Neural cell (in vitro differentiated cells): ENCODE measurements around the gene DEAF1. TPM values are rescaled to one million over a fixed set of nuclear protein-coding genes. Genes with fewer than 3 reads are reported as not detected.

Experiments
- H2AFZ ChIP-seq: fragments of 200-600, 300-800 bp; sonication (generic), shearing (Covaris generic); 2 replicates; pipeline ENCODE4 v1.6.0; 2014; ENCODE audit warnings: low read depth, mild to moderate bottlenecking, antibody characterized with exemption, low read length, moderate library complexity
- H3F3A ChIP-seq: fragments of 200-600 bp; shearing (Covaris generic); 2 replicates; pipeline ENCODE4 v1.6.1; 2016; ENCODE audit warnings: mild to moderate bottlenecking, moderate library complexity, mixed read lengths, antibody characterized with exemption, low read length; ENCODE audit not compliant: insufficient read depth, poor library complexity, severe bottlenecking
- H3K27ac ChIP-seq: fragments of 200-600, 300-800 bp; sonication (generic), shearing (Covaris generic); 2 replicates; pipeline ENCODE4 v1.5.1; 2014; ENCODE audit warnings: mild to moderate bottlenecking, low read length, moderate library complexity
- H3K27me3 ChIP-seq: fragments of 300-800, 200-600 bp; sonication (generic), shearing (Covaris generic); 2 replicates; pipeline ENCODE4 v1.6.0; 2014; ENCODE audit warnings: mild to moderate bottlenecking, low read depth, low read length, moderate library complexity; ENCODE audit not compliant: insufficient read depth
- H3K36me3 ChIP-seq: fragments of 300-800, 200-600 bp; sonication (generic), shearing (Covaris generic); 2 replicates; pipeline ENCODE4 v1.5.1; 2014; ENCODE audit warnings: mild to moderate bottlenecking, antibody characterized with exemption, low read length, moderate library complexity; ENCODE audit not compliant: insufficient read depth
- H3K4me2 ChIP-seq: fragments of 300-800, 200-600 bp; sonication (generic), shearing (Covaris generic); 2 replicates; pipeline ENCODE4 v1.6.0; 2014; ENCODE audit warnings: mild to moderate bottlenecking, low read length
- H3K4me3 ChIP-seq: fragments of 300-800, 200-600 bp; sonication (generic), shearing (Covaris generic); 2 replicates; pipeline ENCODE4 v1.5.1; 2014; ENCODE audit warnings: mild to moderate bottlenecking, low read length, moderate library complexity
- H3K79me2 ChIP-seq: fragments of 200-600 bp; shearing (Covaris generic); replicated peaks from 2 replicates; pipeline ENCODE4 v1.6.0; 2014; ENCODE audit warnings: mild to moderate bottlenecking, low read length, moderate library complexity; ENCODE audit not compliant: insufficient read depth
- H3K9ac ChIP-seq: fragments of 300-800, 200-600 bp; sonication (generic), shearing (Covaris generic); 2 replicates; pipeline ENCODE4 v1.6.1; 2016; ENCODE audit warnings: mild to moderate bottlenecking, low read length, mixed read lengths
- H3K9me2 ChIP-seq: fragments of 200-600 bp; shearing (Covaris generic); 2 replicates; pipeline ENCODE4 v1.6.1; 2016; ENCODE audit warnings: mild to moderate bottlenecking, low read length, mixed read lengths; ENCODE audit not compliant: insufficient read depth
- H3K9me3 ChIP-seq: fragments of 200-600, 300-800 bp; sonication (generic), shearing (Covaris generic); 2 replicates; pipeline ENCODE4 v1.6.1; 2016; ENCODE audit warnings: mild to moderate bottlenecking, mixed run types, low read length, moderate library complexity, mixed read lengths
- H4K20me1 ChIP-seq: fragments of 200-600 bp; shearing (Covaris generic); 2 replicates; pipeline ENCODE4 v1.6.1; 2016; ENCODE audit warnings: mild to moderate bottlenecking, mixed run types; ENCODE audit not compliant: insufficient read depth
- CTCF ChIP-seq: fragments of 450-650 bp; IDR thresholded peaks from 2 replicates; pipeline ENCODE4 v1.5.1; 2014; ENCODE audit warnings: antibody characterized with exemption, mild to moderate bottlenecking, moderate library complexity; ENCODE audit not compliant: poor library complexity, severe bottlenecking
- EP300 ChIP-seq: fragments of 450-650 bp; conservative IDR thresholded peaks from 2 replicates; pipeline ENCODE4 v1.6.1; 2014; ENCODE audit warnings: antibody characterized with exemption, mild to moderate bottlenecking, moderate library complexity; ENCODE audit not compliant: poor library complexity, severe bottlenecking
- EZH2 ChIP-seq: fragments of 200-600, 300-800 bp; shearing (Covaris generic), sonication (generic); IDR thresholded peaks from 2 replicates; pipeline ENCODE4 v1.6.1; 2014; ENCODE audit warnings: antibody characterized with exemption, low read length, borderline replicate concordance, mild to moderate bottlenecking; ENCODE audit not compliant: insufficient read depth, poor library complexity, severe bottlenecking
- MXI1 ChIP-seq: fragments of 450-650 bp; conservative IDR thresholded peaks from 2 replicates; pipeline ENCODE4 v1.6.1; 2014; ENCODE audit warnings: antibody characterized with exemption, mild to moderate bottlenecking; ENCODE audit not compliant: poor library complexity, severe bottlenecking
- POLR2AphosphoS5 ChIP-seq: IDR thresholded peaks from 2 replicates; pipeline ENCODE4 v1.6.1; 2012
- RAD21 ChIP-seq: fragments of 450-650 bp; conservative IDR thresholded peaks from 2 replicates; pipeline ENCODE4 v1.6.1; 2014; ENCODE audit warnings: antibody characterized with exemption, mild to moderate bottlenecking, moderate library complexity
- REST ChIP-seq: IDR thresholded peaks from 2 replicates; pipeline ENCODE4 v1.6.1; 2012; ENCODE audit warnings: borderline replicate concordance
- SMC3 ChIP-seq: fragments of 450-650 bp; conservative IDR thresholded peaks from 2 replicates; pipeline ENCODE4 v1.6.1; 2014; ENCODE audit warnings: antibody characterized with exemption, mild to moderate bottlenecking, moderate library complexity; ENCODE audit not compliant: poor library complexity
- TAF1 ChIP-seq: IDR thresholded peaks from 2 replicates; pipeline ENCODE4 v1.6.1; 2012; ENCODE audit warnings: low read depth
- polyA plus RNA-seq: library from polyadenylated mRNA; depleted of rRNA; stranded (reverse); fragments of >200 nt; gene quantifications from 2 replicates; pipeline ENCODE4 v1.2.3, GENCODE V29; 2014

Gene DEAF1
- polyA plus RNA-seq, 1 donor from 2014 or later: 87.6 TPM

- Histone ChIP-seq H3K9ac (no peak overlapping the region), H3K9me3 (no peaks in the 10 kb centered on the region), H3K79me2 (no peaks in the 10 kb centered on the region), H3K27me3 (no peaks in the 10 kb centered on the region), H3K27ac (no peak overlapping the region), H3K4me2 (no peak overlapping the region), H3K9me2 (no peaks in the 10 kb centered on the region), H3F3A (no peaks in the 10 kb centered on the region), H3K36me3 (peaks cover 4% of the 10 kb centered on the region), H2AFZ (no peak overlapping the region), H4K20me1 (no peaks in the 10 kb centered on the region), H3K4me3 (no peak overlapping the region)
- TF ChIP-seq RAD21 (no peak), EZH2 (no peak), TAF1 (no peak), EP300 (no peak), POLR2AphosphoS5 (no peak), CTCF (no peak), REST (no peak), MXI1 (no peak), SMC3 (no peak)
Observed at GRCh38 chr11:598005-598680, 96.9 kb downstream of the DEAF1 start.

- Histone ChIP-seq H3K9ac (no peak overlapping the region), H3F3A (no peaks in the 10 kb centered on the region), H3K36me3 (peaks cover 4% of the 10 kb centered on the region), H4K20me1 (no peaks in the 10 kb centered on the region), H3K27me3 (no peaks in the 10 kb centered on the region), H3K9me2 (no peaks in the 10 kb centered on the region), H3K4me2 (no peak overlapping the region), H3K27ac (no peak overlapping the region), H3K79me2 (no peaks in the 10 kb centered on the region), H3K9me3 (no peaks in the 10 kb centered on the region), H3K4me3 (no peak overlapping the region), H2AFZ (no peak overlapping the region)
- TF ChIP-seq CTCF (no peak), TAF1 (no peak), MXI1 (no peak), SMC3 (no peak), POLR2AphosphoS5 (no peak), REST (no peak), EP300 (no peak), RAD21 (no peak), EZH2 (no peak)
Observed at GRCh38 chr11:597166-597725, 97.8 kb downstream of the DEAF1 start.
